Lower leg skin (tissue), 3 donors: ENCODE results near the gene TSEN15.

Experiments
- CTCF ChIP-seq, 3 donors: fragments of 450-650 bp; IDR thresholded peaks; one replicate each; pipeline ENCODE4 v1.5.1; 2016; ENCODE audit warnings: antibody characterized with exemption in 3 of 3, mild to moderate bottlenecking in 3 of 3, moderate library complexity in 2 of 3
- POLR2A ChIP-seq, 2 donors: fragments of 450-650 bp; IDR thresholded peaks; one replicate each; pipeline ENCODE4 v1.6.1; 2016 to 2017; ENCODE audit warnings: antibody characterized with exemption in 2 of 2, mild to moderate bottlenecking in 1 of 2, moderate library complexity in 1 of 2

- TF ChIP-seq POLR2A (IDR thresholded peaks at IDR 0.05) (no peak), CTCF (IDR thresholded peaks at IDR 0.05) (no peak)
Observed at GRCh38 chr1:184037849-184038591, 13.5 kb upstream of the TSEN15 start.
